ENCODE results near the gene ZNF670.

Gene ZNF670

DNA sequence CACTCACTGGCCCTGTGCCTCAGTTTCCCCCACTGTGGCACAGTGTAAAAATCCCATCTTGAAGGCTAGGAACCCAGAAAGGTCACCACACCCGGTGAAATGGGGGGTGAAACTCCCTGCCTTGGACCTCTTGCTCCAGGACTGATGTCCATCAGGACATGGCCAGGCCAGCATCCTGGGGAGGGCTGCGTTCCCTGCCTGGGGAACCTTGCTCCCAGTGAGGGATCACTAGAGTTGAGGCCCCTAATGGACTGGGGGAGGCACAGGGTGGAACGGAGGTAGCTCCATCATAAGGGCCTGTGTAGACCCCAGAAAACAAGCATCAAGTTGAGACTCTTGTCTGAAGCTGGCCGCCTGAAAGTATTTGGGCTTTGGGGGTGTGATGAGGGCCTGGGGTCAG is 10.4 kb upstream of the ZNF670 start:
- Histone ChIP-seq H3K4me3 (ENCODE audit: low read depth, low read length) (no peak overlapping the region), H2BK120ac (ENCODE audit: insufficient read depth, low read length, poor library complexity) (no peak overlapping the region), H4K8ac (ENCODE audit: low read depth, low read length) (no peak overlapping the region)

DNA sequence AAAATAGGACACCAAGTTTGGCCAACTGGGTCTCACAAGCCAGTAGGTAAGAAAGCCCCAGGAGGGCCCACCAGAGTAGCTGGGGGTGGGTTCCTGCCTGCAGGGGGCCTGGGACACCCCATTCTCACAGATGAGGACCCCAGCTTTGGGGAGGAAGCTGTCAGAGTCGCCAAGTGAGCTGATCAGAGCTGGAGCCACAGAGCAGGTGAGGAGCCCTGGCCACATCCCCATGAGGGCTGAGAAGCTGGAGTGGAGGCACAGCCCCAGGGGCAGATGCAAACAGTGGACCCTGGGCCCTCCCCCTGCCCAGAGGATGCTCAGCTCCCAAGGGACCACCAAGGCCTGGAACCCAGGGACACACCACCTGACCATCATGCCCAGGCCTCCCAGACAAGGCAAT is 8.6 kb upstream of the ZNF670 start:
- H2BK12ac ChIP-seq (ENCODE audit: low read length), result no peak overlapping the region
- no CpG with 5 or more reads among the region's 1 CpG for WGBS (ENCODE audit: extremely low coverage, insufficient coverage, insufficient read length)

More for the DNA sequence above, 10.4 kb upstream of the ZNF670 start:
- no peak overlapping the region for H3K4ac ChIP-seq (ENCODE audit: low read depth, low read length)
- H3K36me3 ChIP-seq (ENCODE audit: control insufficient read depth in 1 of 2, insufficient read depth in 2 of 2, low read length in 2 of 2), result no peaks in the 10 kb centered on the region
- no peaks in the 10 kb centered on the region for H3K79me1 ChIP-seq (ENCODE audit: low read length)
- H2AK5ac ChIP-seq (ENCODE audit: low read length), result no peak overlapping the region
- H3K27ac ChIP-seq (ENCODE audit: low read depth, low read length), result no peak overlapping the region
- H3K9ac ChIP-seq (ENCODE audit: low read length), result no peak overlapping the region
- peaks cover 2% of the 10 kb centered on the region for H3K9me3 ChIP-seq (ENCODE audit: insufficient read depth, low read depth, low read length)
- H3K79me2 ChIP-seq (ENCODE audit: control insufficient read depth, insufficient read depth, low read length, poor library complexity), result no peaks in the 10 kb centered on the region
- H2BK5ac ChIP-seq (ENCODE audit: low read depth, low read length, poor library complexity), result no peak overlapping the region
- H2AFZ ChIP-seq (ENCODE audit: insufficient read depth, low read length, poor library complexity), result no peak overlapping the region
- no peaks in the 10 kb centered on the region for H3K27me3 ChIP-seq (ENCODE audit: insufficient read depth, low read length)
- no CpG with 5 or more reads among the region's 4 CpGs for WGBS (ENCODE audit: extremely low coverage, insufficient coverage, insufficient read length)
- H4K12ac ChIP-seq (ENCODE audit: low read depth, low read length), result no peak overlapping the region
- no peak overlapping the region for H3K4me2 ChIP-seq (ENCODE audit: low read length)
- no peak overlapping the region for H4K91ac ChIP-seq (ENCODE audit: low read depth, low read length)
- DNase-seq, result no peak
- H3K18ac ChIP-seq (ENCODE audit: low read length), result no peak overlapping the region
- H3K4me1 ChIP-seq (ENCODE audit: control insufficient read depth in 1 of 2, insufficient read depth in 2 of 2, low read length in 2 of 2), result no peaks in the 10 kb centered on the region
- no peak overlapping the region for H3K14ac ChIP-seq (ENCODE audit: low read length)
- H3K23ac ChIP-seq (ENCODE audit: low read length), result no peak overlapping the region
- no peak overlapping the region for H2BK12ac ChIP-seq (ENCODE audit: low read length)

DNA sequence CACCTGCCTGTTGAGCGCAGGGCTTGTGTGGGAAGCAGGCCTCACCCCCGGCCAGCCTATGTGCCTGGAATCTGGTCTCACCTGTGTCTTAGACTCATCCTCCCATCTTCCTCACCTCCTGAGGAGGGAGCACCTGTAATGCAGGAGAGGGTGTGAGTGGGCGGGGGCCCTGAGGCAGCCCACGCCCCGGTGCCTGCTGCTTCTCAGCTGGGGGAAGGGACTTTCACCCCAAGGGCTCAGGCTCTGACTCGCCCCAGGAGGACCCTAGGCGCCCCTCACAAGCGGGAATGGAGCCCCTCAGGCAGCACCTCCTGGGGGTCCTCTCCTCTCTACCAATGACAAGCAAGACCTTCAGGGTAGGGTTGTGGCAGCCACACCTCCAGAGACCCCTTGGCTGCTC is 6.7 kb upstream of the ZNF670 start:
- Histone ChIP-seq H2BK5ac (ENCODE audit: low read depth, low read length, poor library complexity) (no peak overlapping the region), H2BK12ac (ENCODE audit: low read length) (no peak overlapping the region), H3K36me3 (ENCODE audit: control insufficient read depth in 1 of 2, insufficient read depth in 2 of 2, low read length in 2 of 2) (no peaks in the 10 kb centered on the region), H3K27me3 (ENCODE audit: insufficient read depth, low read length) (no peaks in the 10 kb centered on the region), H3K14ac (ENCODE audit: low read length) (no peak overlapping the region), H3K4ac (ENCODE audit: low read depth, low read length) (no peak overlapping the region), H3K27ac (ENCODE audit: low read depth, low read length) (no peak overlapping the region), H2BK120ac (ENCODE audit: insufficient read depth, low read length, poor library complexity) (no peak overlapping the region), H4K12ac (ENCODE audit: low read depth, low read length) (no peak overlapping the region), H2AK5ac (ENCODE audit: low read length) (no peak overlapping the region), H3K9ac (ENCODE audit: low read length) (no peak overlapping the region), H3K79me2 (ENCODE audit: control insufficient read depth, insufficient read depth, low read length, poor library complexity) (no peaks in the 10 kb centered on the region), H3K4me2 (ENCODE audit: low read length) (no peak overlapping the region), H3K4me1 (ENCODE audit: control insufficient read depth in 1 of 2, insufficient read depth in 2 of 2, low read length in 2 of 2) (no peaks in the 10 kb centered on the region), H3K9me3 (ENCODE audit: insufficient read depth, low read depth, low read length) (peaks cover 2% of the 10 kb centered on the region), H3K4me3 (ENCODE audit: low read depth, low read length) (peak overlapping the region; percentile 5), H3K23ac (ENCODE audit: low read length) (no peak overlapping the region), H4K8ac (ENCODE audit: low read depth, low read length) (no peak overlapping the region), H3K79me1 (ENCODE audit: low read length) (no peaks in the 10 kb centered on the region), H3K18ac (ENCODE audit: low read length) (no peak overlapping the region), H4K91ac (ENCODE audit: low read depth, low read length) (no peak overlapping the region), H2AFZ (ENCODE audit: insufficient read depth, low read length, poor library complexity) (no peak overlapping the region)
- no peak for DNase-seq
- no CpG with 5 or more reads among the region's 8 CpGs for WGBS (ENCODE audit: extremely low coverage, insufficient coverage, insufficient read length)

More for the DNA sequence above, 8.6 kb upstream of the ZNF670 start:
- no peak overlapping the region for H4K8ac ChIP-seq (ENCODE audit: low read depth, low read length)
- no peaks in the 10 kb centered on the region for H3K4me1 ChIP-seq (ENCODE audit: control insufficient read depth in 1 of 2, insufficient read depth in 2 of 2, low read length in 2 of 2)
- no peak overlapping the region for H3K27ac ChIP-seq (ENCODE audit: low read depth, low read length)
- no peak overlapping the region for H2AFZ ChIP-seq (ENCODE audit: insufficient read depth, low read length, poor library complexity)
- no peaks in the 10 kb centered on the region for H3K36me3 ChIP-seq (ENCODE audit: control insufficient read depth in 1 of 2, insufficient read depth in 2 of 2, low read length in 2 of 2)
- H2BK5ac ChIP-seq (ENCODE audit: low read depth, low read length, poor library complexity), result no peak overlapping the region
- no peaks in the 10 kb centered on the region for H3K79me1 ChIP-seq (ENCODE audit: low read length)
- no peak overlapping the region for H4K12ac ChIP-seq (ENCODE audit: low read depth, low read length)
- H2BK120ac ChIP-seq (ENCODE audit: insufficient read depth, low read length, poor library complexity), result no peak overlapping the region
- no peak overlapping the region for H2AK5ac ChIP-seq (ENCODE audit: low read length)
- no peak overlapping the region for H3K4me3 ChIP-seq (ENCODE audit: low read depth, low read length)
- DNase-seq, result no peak
- no peak overlapping the region for H3K4ac ChIP-seq (ENCODE audit: low read depth, low read length)
- H3K14ac ChIP-seq (ENCODE audit: low read length), result no peak overlapping the region
- H4K91ac ChIP-seq (ENCODE audit: low read depth, low read length), result no peak overlapping the region
- no peak overlapping the region for H3K4me2 ChIP-seq (ENCODE audit: low read length)
- H3K9me3 ChIP-seq (ENCODE audit: insufficient read depth, low read depth, low read length), result peaks cover 2% of the 10 kb centered on the region
- no peaks in the 10 kb centered on the region for H3K79me2 ChIP-seq (ENCODE audit: control insufficient read depth, insufficient read depth, low read length, poor library complexity)
- H3K18ac ChIP-seq (ENCODE audit: low read length), result no peak overlapping the region
- no peak overlapping the region for H3K23ac ChIP-seq (ENCODE audit: low read length)
- H3K9ac ChIP-seq (ENCODE audit: low read length), result no peak overlapping the region
- no peaks in the 10 kb centered on the region for H3K27me3 ChIP-seq (ENCODE audit: insufficient read depth, low read length)

DNA sequence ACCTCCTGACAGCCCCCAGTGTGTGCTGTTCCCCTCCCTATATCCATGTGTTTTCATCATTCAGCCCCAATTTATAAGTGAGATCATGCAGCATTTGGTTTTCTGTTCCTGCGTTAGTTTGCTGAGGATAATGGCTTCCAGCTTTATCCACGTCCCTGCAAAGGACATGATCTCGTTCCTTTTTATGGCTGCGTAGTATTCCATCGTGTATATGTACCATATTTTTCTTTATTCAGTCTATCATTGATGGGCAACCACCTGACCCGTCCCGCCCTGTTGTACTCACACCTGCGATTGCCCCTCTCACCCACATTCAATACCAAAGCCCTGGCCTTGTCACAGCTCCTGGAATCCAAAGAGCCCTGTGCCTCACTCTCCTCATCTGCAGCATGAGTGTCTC is 6.2 kb upstream of the ZNF670 start:
- Histone ChIP-seq H2BK120ac (ENCODE audit: insufficient read depth, low read length, poor library complexity) (no peak overlapping the region), H2AFZ (ENCODE audit: insufficient read depth, low read length, poor library complexity) (no peak overlapping the region), H3K79me2 (ENCODE audit: control insufficient read depth, insufficient read depth, low read length, poor library complexity) (no peaks in the 10 kb centered on the region), H3K4me3 (ENCODE audit: low read depth, low read length) (peak overlapping the region; percentile 5), H2BK12ac (ENCODE audit: low read length) (no peak overlapping the region), H3K9ac (ENCODE audit: low read length) (no peak overlapping the region), H3K9me3 (ENCODE audit: insufficient read depth, low read depth, low read length) (peaks cover 2% of the 10 kb centered on the region), H4K8ac (ENCODE audit: low read depth, low read length) (no peak overlapping the region), H3K18ac (ENCODE audit: low read length) (no peak overlapping the region), H3K4me1 (ENCODE audit: control insufficient read depth in 1 of 2, insufficient read depth in 2 of 2, low read length in 2 of 2) (no peaks in the 10 kb centered on the region), H3K4ac (ENCODE audit: low read depth, low read length) (no peak overlapping the region), H4K91ac (ENCODE audit: low read depth, low read length) (no peak overlapping the region), H3K4me2 (ENCODE audit: low read length) (no peak overlapping the region), H3K79me1 (ENCODE audit: low read length) (no peaks in the 10 kb centered on the region), H2AK5ac (ENCODE audit: low read length) (no peak overlapping the region), H3K23ac (ENCODE audit: low read length) (no peak overlapping the region), H3K36me3 (ENCODE audit: control insufficient read depth in 1 of 2, insufficient read depth in 2 of 2, low read length in 2 of 2) (no peaks in the 10 kb centered on the region), H3K14ac (ENCODE audit: low read length) (no peak overlapping the region), H3K27ac (ENCODE audit: low read depth, low read length) (no peak overlapping the region), H3K27me3 (ENCODE audit: insufficient read depth, low read length) (no peaks in the 10 kb centered on the region), H2BK5ac (ENCODE audit: low read depth, low read length, poor library complexity) (no peak overlapping the region), H4K12ac (ENCODE audit: low read depth, low read length) (no peak overlapping the region)
- no peak for DNase-seq
- no CpG with 5 or more reads among the region's 8 CpGs for WGBS (ENCODE audit: extremely low coverage, insufficient coverage, insufficient read length)

Data from trophoblast cell (in vitro differentiated cells and primary cell).